Panc1 (cell line): ENCODE measurements around the gene IL20RA. TPM values are rescaled to one million over a fixed set of nuclear protein-coding genes. Genes with fewer than 3 reads are reported as not detected.

Experiments used
- ATAC-seq: fragments of 200-7000 bp; cut with Tn5 transposase; 2 replicates; pipeline ENCODE4 v1.9.1; 2020; ENCODE audit warnings: mild to moderate bottlenecking, moderate library complexity
- BruUV-seq: library from RNA; stranded (reverse); fragments of 400-500 nt; replicated peaks from 2 replicates; lab custom pipeline; 2021; lab: Mats Ljungman, UMichigan
- CTCF ChIA-PET: fragments of 300-600 bp; sonication (Branson Sonifier 250); formaldehyde crosslinking; loops from one replicate; lab custom pipeline; 2022; ENCODE audit warnings: antibody characterized with exemption; lab: Charles Lee
- POLR2A ChIA-PET: fragments of 300-600 bp; sonication (Branson Sonifier 250); formaldehyde crosslinking; loops from one replicate; lab custom pipeline; 2022; ENCODE audit warnings: antibody characterized with exemption; lab: Charles Lee
- DNase-seq: peaks from one replicate; pipeline ENCODE4 v3.0.0-alpha.2; 2010; ENCODE audit warnings: low read depth, low spot score
- H3K27ac ChIP-seq: 2 replicates; pipeline ENCODE4 v1.5.1; 2011; ENCODE audit warnings: mild to moderate bottlenecking, low read length, inconsistent platforms
- H3K27me3 ChIP-seq: fragments of 200-500 bp; sonication (Bioruptor generic); 2 replicates; pipeline ENCODE4 v1.6.0; 2014; ENCODE audit warnings: low read length, inconsistent platforms; ENCODE audit not compliant: control insufficient read depth, insufficient read depth
- H3K36me3 ChIP-seq: fragments of 200-500 bp; sonication (Bioruptor generic); 2 replicates; pipeline ENCODE4 v1.5.1; 2014; ENCODE audit warnings: inconsistent platforms, mild to moderate bottlenecking, low read length, moderate library complexity; ENCODE audit not compliant: control insufficient read depth, insufficient read depth
- H3K4me1 ChIP-seq: 2 replicates; pipeline ENCODE4 v1.5.1; 2011; ENCODE audit warnings: inconsistent platforms, mild to moderate bottlenecking, low read length, moderate library complexity; ENCODE audit not compliant: control insufficient read depth, insufficient read depth
- H3K4me3 ChIP-seq, 2 experiments: 2 replicates each; pipeline ENCODE4 v1.5.1; 2011 to 2012; ENCODE audit warnings: low read depth in 2 of 2, low read length in 2 of 2, mild to moderate bottlenecking in 2 of 2, inconsistent platforms in 1 of 2, moderate library complexity in 1 of 2
- H3K9me3 ChIP-seq: fragments of 200-500 bp; sonication (Bioruptor generic); 2 replicates; pipeline ENCODE4 v1.5.1; 2014; ENCODE audit warnings: low read depth, mild to moderate bottlenecking, inconsistent platforms, low read length, moderate library complexity; ENCODE audit not compliant: control insufficient read depth, insufficient read depth
- POLR2AphosphoS5 ChIP-seq: IDR thresholded peaks from 2 replicates; pipeline ENCODE4 v1.6.1; 2012; ENCODE audit warnings: mild to moderate bottlenecking, low read depth, low read length, moderate library complexity
- SIN3A ChIP-seq: IDR thresholded peaks from 2 replicates; pipeline ENCODE4 v1.6.1; 2012; ENCODE audit warnings: low read depth, mild to moderate bottlenecking, low read length, moderate library complexity, borderline replicate concordance; ENCODE audit not compliant: insufficient read depth
- TCF7L2 ChIP-seq: IDR thresholded peaks from 2 replicates; pipeline ENCODE4 v1.6.1; 2011; ENCODE audit warnings: mild to moderate bottlenecking, low read depth, low read length, inconsistent platforms
- in situ Hi-C: cut with HindIII; loops from 2 replicates; pipeline ENCODE4 v1.10.0; 2016; ENCODE audit warnings: low sequenced_read_pairs, low pct_unique_long_range_greater_than_20kb
- intact Hi-C: fragments of 100-400 bp; cut with micrococcal nuclease; formaldehyde crosslinking; loops from one replicate; pipeline ENCODE4 v1.10.0; 2022; ENCODE audit not compliant: unreplicated experiment
- total RNA-seq: library from RNA; stranded (reverse); gene quantifications from one replicate; pipeline ENCODE4 v1.2.1, GENCODE V29; 2021; ENCODE audit not compliant: unreplicated experiment
- TF ChIP-seq, protein P1 (sequence below): fragments of 450-650 bp; IDR thresholded peaks from 2 replicates; pipeline ENCODE4 v1.5.1; 2017; ENCODE audit warnings: mild to moderate bottlenecking
- TF ChIP-seq, protein P2 (sequence below), 2 experiments: IDR thresholded peaks; 2 replicates each; pipeline ENCODE4 v1.6.1; 2011 to 2012; ENCODE audit warnings: low read depth in 2 of 2, control low read depth in 1 of 2, low read length in 1 of 2, mild to moderate bottlenecking in 1 of 2, moderate library complexity in 1 of 2; ENCODE audit not compliant: insufficient read depth in 1 of 2

IL20RA gene
- total RNA-seq, 1 experiment from 2014 or later, result not detected

DNA sequence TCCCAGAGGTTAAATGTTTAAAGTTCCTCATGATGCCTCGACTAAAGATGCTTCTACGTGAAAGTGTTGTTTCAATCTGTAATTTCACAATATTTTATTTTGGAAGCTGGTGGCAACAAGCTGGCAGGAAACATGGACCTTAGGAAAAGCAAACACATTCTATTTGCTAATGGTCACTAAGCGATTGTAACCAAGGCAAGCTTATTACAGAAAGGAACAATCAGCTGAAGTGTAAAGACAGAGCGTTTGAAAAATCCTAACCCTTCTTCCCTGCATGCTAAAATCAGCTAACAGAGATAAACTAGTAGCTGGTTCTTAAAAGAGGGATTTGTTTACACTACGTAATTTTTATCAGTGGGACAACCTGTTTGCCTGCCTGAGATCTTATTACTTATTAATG is 50.0 kb downstream of the IL20RA start:
- Histone ChIP-seq H3K36me3 (no peaks in the 10 kb centered on the region), H3K4me3 (no peak overlapping the region), H3K27me3 (peaks cover 18% of the 10 kb centered on the region), H3K9me3 (no peaks in the 10 kb centered on the region), H3K27ac (no peak overlapping the region), H3K4me1 (peaks cover 6% of the 10 kb centered on the region; the same call in 1 of the 2 replicates)
- ATAC-seq, result no peak
- ChIA-PET CTCF (interaction anchor here (0.5 kb wide), 1 partner anchor 24 kb away, joined by 4 read pairs; no protein-coding TSS in a partner anchor), POLR2A (no interaction called here)
- TF ChIP-seq TCF7L2 (no peak), SIN3A (no peak), POLR2AphosphoS5 (no peak)
- TF ChIP-seq, protein P1, sequence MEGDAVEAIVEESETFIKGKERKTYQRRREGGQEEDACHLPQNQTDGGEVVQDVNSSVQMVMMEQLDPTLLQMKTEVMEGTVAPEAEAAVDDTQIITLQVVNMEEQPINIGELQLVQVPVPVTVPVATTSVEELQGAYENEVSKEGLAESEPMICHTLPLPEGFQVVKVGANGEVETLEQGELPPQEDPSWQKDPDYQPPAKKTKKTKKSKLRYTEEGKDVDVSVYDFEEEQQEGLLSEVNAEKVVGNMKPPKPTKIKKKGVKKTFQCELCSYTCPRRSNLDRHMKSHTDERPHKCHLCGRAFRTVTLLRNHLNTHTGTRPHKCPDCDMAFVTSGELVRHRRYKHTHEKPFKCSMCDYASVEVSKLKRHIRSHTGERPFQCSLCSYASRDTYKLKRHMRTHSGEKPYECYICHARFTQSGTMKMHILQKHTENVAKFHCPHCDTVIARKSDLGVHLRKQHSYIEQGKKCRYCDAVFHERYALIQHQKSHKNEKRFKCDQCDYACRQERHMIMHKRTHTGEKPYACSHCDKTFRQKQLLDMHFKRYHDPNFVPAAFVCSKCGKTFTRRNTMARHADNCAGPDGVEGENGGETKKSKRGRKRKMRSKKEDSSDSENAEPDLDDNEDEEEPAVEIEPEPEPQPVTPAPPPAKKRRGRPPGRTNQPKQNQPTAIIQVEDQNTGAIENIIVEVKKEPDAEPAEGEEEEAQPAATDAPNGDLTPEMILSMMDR, result no peak
- TF ChIP-seq, protein P2, sequence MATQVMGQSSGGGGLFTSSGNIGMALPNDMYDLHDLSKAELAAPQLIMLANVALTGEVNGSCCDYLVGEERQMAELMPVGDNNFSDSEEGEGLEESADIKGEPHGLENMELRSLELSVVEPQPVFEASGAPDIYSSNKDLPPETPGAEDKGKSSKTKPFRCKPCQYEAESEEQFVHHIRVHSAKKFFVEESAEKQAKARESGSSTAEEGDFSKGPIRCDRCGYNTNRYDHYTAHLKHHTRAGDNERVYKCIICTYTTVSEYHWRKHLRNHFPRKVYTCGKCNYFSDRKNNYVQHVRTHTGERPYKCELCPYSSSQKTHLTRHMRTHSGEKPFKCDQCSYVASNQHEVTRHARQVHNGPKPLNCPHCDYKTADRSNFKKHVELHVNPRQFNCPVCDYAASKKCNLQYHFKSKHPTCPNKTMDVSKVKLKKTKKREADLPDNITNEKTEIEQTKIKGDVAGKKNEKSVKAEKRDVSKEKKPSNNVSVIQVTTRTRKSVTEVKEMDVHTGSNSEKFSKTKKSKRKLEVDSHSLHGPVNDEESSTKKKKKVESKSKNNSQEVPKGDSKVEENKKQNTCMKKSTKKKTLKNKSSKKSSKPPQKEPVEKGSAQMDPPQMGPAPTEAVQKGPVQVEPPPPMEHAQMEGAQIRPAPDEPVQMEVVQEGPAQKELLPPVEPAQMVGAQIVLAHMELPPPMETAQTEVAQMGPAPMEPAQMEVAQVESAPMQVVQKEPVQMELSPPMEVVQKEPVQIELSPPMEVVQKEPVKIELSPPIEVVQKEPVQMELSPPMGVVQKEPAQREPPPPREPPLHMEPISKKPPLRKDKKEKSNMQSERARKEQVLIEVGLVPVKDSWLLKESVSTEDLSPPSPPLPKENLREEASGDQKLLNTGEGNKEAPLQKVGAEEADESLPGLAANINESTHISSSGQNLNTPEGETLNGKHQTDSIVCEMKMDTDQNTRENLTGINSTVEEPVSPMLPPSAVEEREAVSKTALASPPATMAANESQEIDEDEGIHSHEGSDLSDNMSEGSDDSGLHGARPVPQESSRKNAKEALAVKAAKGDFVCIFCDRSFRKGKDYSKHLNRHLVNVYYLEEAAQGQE (IDR thresholded peaks at IDR 0.05; ENCODE audit: insufficient read depth in 1 of 2, low read depth in 2 of 2, low read length in 1 of 2), result no peak
- intact Hi-C loops, result no loop called here
- no peak for DNase-seq
- BruUV-seq, result no TSS peak
- in situ Hi-C loops, result no loop called here

DNA sequence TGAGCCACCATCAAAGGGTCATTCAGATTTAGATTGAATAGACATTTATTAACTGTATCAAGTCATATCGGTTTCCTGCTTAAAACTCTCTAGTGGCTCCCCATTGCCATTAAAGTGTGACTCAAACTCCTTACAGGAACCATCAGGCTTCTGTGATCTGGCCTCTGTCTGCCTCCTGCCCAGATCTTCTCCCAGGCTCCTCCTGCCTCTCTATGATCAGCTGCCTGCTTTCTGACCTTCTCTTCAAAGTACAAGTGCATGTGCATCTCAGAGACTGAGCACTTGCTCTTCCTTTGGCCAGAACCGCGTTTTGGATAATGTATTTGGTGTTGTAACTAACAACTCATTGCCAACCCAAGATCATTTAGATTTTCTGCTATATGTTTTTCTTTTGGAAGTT is 52.7 kb downstream of the IL20RA start:
- ChIA-PET CTCF (no interaction called here), POLR2A (no interaction called here)

More for the DNA sequence above, 52.7 kb downstream of the IL20RA start:
- no TSS peak for BruUV-seq
- Histone ChIP-seq H3K4me3 (no peak overlapping the region), H3K27ac (no peak overlapping the region), H3K36me3 (no peaks in the 10 kb centered on the region), H3K9me3 (no peaks in the 10 kb centered on the region), H3K4me1 (peaks cover 6% of the 10 kb centered on the region; the same call in 1 of the 2 replicates), H3K27me3 (peaks cover 38% of the 10 kb centered on the region)
- intact Hi-C loops (no loop called here), in situ Hi-C loops (no loop called here)
- ATAC-seq, result no peak
- no peak for TF ChIP-seq SIN3A
- TF ChIP-seq, protein P1, result no peak
- TF ChIP-seq POLR2AphosphoS5, result no peak
- TF ChIP-seq, protein P2 (IDR thresholded peaks at IDR 0.05; ENCODE audit: insufficient read depth in 1 of 2, low read depth in 2 of 2, low read length in 1 of 2), result no peak
- TF ChIP-seq TCF7L2, result no peak
- DNase-seq, result no peak
